OCI-LY3 (cell line): ENCODE results near the gene IL22RA2.

ENCODE experiments used
- H2AFZ ChIP-seq: fragments of 200-600, 300-600 bp; shearing (Covaris generic); 2 replicates; pipeline ENCODE4 v1.6.0; 2014; ENCODE audit warnings: antibody characterized with exemption, low read depth, low read length
- H3K27ac ChIP-seq: fragments of 200-600, 300-600 bp; sonication (generic); 2 replicates; pipeline ENCODE4 v1.5.1; 2014; ENCODE audit warnings: mild to moderate bottlenecking, low read length, moderate library complexity, mixed read lengths
- H3K27me3 ChIP-seq: fragments of 200-600, 300-600 bp; sonication (generic); 2 replicates; pipeline ENCODE4 v1.6.1; 2014; ENCODE audit warnings: low read depth, low read length, mixed read lengths
- H3K36me3 ChIP-seq: fragments of 200-600, 300-600 bp; sonication (generic); replicated peaks from 2 replicates; pipeline ENCODE3; 2014; ENCODE audit warnings: low read depth, low read length, mixed read lengths
- H3K4me1 ChIP-seq: fragments of 300-600, 200-600 bp; sonication (generic); 2 replicates; pipeline ENCODE4 v1.6.1; 2014; ENCODE audit warnings: low read length, mixed read lengths
- H3K4me2 ChIP-seq: fragments of 200-600, 300-600 bp; sonication (generic); 2 replicates; pipeline ENCODE4 v1.6.1; 2014; ENCODE audit warnings: low read length, mixed read lengths
- H3K4me3 ChIP-seq: fragments of 300-600, 200-600 bp; sonication (generic); 2 replicates; pipeline ENCODE4 v1.5.1; 2014; ENCODE audit warnings: antibody characterized with exemption, mild to moderate bottlenecking, low read length, moderate library complexity
- H3K79me2 ChIP-seq: fragments of 300-600, 200-600 bp; shearing (Covaris generic); 2 replicates; pipeline ENCODE4 v1.6.1; 2014; ENCODE audit warnings: mild to moderate bottlenecking, low read length, mixed read lengths
- H3K9ac ChIP-seq: fragments of 300-600, 200-600 bp; shearing (Covaris generic); 2 replicates; pipeline ENCODE4 v1.6.0; 2014; ENCODE audit warnings: mild to moderate bottlenecking, low read length, moderate library complexity
- H3K9me3 ChIP-seq: fragments of 200-600, 300-600 bp; shearing (Covaris generic); 2 replicates; pipeline ENCODE4 v1.6.1; 2014; ENCODE audit warnings: low read length, mixed read lengths; ENCODE audit not compliant: insufficient read depth
- H4K20me1 ChIP-seq: fragments of 200-600, 300-600 bp; sonication (generic); 2 replicates; pipeline ENCODE4 v1.6.1; 2016; ENCODE audit warnings: low read length, mixed read lengths; ENCODE audit not compliant: insufficient read depth
- EZH2phosphoT487 ChIP-seq: fragments of 200-600 bp; shearing (Covaris generic); IDR thresholded peaks from 2 replicates; pipeline ENCODE4 v1.6.1; 2018; ENCODE audit warnings: antibody characterized with exemption, mixed run types, low read depth
- TF ChIP-seq, protein P1 (sequence below): fragments of 200-600, 300-600 bp; sonication (generic); IDR thresholded peaks from 2 replicates; pipeline ENCODE4 v1.5.1; 2014; ENCODE audit warnings: antibody characterized with exemption, low read length, low read depth

Gene IL22RA2

DNA sequence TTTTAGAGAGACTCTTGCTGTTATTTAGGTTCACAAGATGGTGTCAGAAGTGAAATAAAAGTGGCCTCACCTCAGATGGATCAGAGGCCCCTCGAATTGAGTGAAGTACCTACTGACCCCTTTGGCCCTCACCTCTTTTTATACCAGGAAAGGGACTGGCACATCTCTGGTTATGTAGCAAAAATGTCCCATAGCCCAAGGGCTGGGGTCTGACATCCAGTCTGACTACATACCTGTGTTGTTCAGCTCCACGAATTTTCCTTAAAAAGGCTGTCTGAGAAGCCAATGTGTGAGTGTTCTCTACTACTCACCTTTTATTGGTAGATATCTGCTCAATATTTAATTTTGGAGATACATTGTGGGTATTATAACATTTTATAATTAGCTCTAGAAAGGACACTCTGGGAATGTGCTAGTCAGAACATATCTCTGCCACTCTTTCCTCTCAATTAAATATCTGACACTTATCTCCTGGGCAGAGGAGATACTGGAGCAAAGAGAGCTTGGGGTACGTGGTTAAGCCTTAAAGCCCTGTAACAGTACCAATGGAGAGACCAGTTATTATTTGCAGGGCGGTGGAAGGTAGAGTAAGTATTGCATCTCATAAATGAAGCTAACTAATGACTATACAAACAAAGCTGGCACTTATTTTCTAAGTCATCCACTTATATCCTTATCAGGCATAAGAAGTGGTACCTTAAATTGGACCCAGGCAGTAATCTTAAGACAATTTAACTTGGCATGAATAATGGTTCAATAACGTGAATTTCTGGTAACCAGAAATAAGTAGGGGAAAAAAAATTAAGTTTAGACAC, 20.0 kb upstream of the IL22RA2 start:
- peaks cover 25% of the 10 kb centered on the region for H3K36me3 ChIP-seq
- H3K9ac ChIP-seq = no peak overlapping the region
- no peaks in the 10 kb centered on the region for H4K20me1 ChIP-seq
- H2AFZ ChIP-seq = no peak overlapping the region
- no peaks in the 10 kb centered on the region for H3K79me2 ChIP-seq
- no peak overlapping the region for H3K4me2 ChIP-seq
- H3K9me3 ChIP-seq = peaks cover 6% of the 10 kb centered on the region; the same call in 1 of the 2 replicates
- no peak overlapping the region for H3K27ac ChIP-seq
- TF ChIP-seq EZH2phosphoT487 = no peak
- TF ChIP-seq, protein P1, sequence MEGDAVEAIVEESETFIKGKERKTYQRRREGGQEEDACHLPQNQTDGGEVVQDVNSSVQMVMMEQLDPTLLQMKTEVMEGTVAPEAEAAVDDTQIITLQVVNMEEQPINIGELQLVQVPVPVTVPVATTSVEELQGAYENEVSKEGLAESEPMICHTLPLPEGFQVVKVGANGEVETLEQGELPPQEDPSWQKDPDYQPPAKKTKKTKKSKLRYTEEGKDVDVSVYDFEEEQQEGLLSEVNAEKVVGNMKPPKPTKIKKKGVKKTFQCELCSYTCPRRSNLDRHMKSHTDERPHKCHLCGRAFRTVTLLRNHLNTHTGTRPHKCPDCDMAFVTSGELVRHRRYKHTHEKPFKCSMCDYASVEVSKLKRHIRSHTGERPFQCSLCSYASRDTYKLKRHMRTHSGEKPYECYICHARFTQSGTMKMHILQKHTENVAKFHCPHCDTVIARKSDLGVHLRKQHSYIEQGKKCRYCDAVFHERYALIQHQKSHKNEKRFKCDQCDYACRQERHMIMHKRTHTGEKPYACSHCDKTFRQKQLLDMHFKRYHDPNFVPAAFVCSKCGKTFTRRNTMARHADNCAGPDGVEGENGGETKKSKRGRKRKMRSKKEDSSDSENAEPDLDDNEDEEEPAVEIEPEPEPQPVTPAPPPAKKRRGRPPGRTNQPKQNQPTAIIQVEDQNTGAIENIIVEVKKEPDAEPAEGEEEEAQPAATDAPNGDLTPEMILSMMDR = no peak
- no peak overlapping the region for H3K4me3 ChIP-seq
- no peaks in the 10 kb centered on the region for H3K27me3 ChIP-seq
- peaks cover 16% of the 10 kb centered on the region for H3K4me1 ChIP-seq

DNA sequence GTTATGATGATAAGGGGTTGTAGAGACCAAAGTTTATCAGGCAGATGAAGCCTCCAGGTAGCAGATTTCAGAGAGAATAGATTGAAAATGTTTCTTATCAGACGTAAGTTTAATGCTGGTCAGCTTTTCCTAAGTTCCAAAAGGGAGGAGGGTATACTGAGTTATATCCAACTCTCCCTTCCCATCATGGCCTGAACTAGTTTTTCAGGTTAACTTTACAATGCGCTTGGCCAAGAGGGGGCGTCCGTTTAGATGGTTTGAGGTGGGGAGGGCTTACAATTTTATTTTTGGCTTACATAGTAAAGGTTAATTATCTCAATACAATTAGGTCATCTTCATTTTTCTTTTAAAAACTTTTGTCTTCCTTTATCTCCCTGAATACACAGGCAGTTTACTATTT, 19.4 kb upstream of the IL22RA2 start:
- Histone ChIP-seq H3K4me2 (no peak overlapping the region), H4K20me1 (no peaks in the 10 kb centered on the region), H3K9ac (no peak overlapping the region), H3K79me2 (no peaks in the 10 kb centered on the region), H3K27ac (no peak overlapping the region), H3K36me3 (peaks cover 18% of the 10 kb centered on the region), H3K9me3 (peaks cover 6% of the 10 kb centered on the region; the same call in 1 of the 2 replicates), H3K27me3 (no peaks in the 10 kb centered on the region), H3K4me3 (no peak overlapping the region), H2AFZ (no peak overlapping the region), H3K4me1 (peaks cover 10% of the 10 kb centered on the region)
- TF ChIP-seq, protein P1 = no peak
- TF ChIP-seq EZH2phosphoT487 = no peak

DNA sequence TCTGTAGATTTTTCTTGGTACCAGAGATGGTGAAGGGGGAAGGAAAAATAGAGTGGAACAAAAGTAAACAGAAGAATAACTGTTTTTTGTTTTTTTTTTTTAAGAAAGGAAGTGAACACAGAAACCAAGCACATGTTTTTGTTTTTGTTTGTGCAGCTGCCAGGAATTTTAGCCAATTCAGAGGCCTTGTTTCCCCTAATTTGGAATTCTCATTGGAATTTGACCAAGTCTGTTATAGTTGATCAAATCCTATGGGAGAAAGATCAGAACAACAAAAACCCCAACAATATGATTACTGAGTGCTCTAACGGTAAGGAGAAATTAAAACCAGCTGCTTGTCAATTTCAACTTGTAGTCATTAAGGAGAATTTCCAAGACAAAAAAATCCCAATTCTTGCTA, 18.2 kb upstream of the IL22RA2 start:
- Histone ChIP-seq H4K20me1 (no peaks in the 10 kb centered on the region), H3K4me3 (no peak overlapping the region), H3K79me2 (no peaks in the 10 kb centered on the region), H3K27me3 (no peaks in the 10 kb centered on the region), H3K4me2 (no peak overlapping the region), H3K36me3 (peaks cover 9% of the 10 kb centered on the region), H3K9me3 (peaks cover 6% of the 10 kb centered on the region; the same call in 1 of the 2 replicates), H3K27ac (no peak overlapping the region), H3K4me1 (no peaks in the 10 kb centered on the region), H2AFZ (no peak overlapping the region), H3K9ac (no peak overlapping the region)
- TF ChIP-seq, protein P1 = no peak
- TF ChIP-seq EZH2phosphoT487 = no peak

DNA sequence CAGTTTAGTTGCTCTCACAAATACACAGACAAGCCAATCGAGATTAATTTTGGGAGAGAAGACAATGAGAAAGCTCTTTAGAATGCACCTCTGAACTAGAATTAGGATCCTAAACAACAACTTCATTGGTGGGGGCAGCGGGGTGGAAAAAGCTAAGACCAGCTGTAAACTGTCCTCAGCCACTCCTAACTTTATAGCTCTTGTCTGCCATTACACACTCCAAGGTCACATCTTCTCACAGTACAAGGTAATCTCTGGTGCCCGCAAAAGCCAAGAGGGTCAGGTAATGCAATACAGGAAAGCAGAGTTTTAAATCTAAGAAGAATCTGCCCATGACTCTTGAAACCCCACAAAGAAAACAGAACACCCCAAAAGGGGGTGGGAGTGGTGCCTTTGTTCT, 17.8 kb upstream of the IL22RA2 start:
- no peak for TF ChIP-seq EZH2phosphoT487
- TF ChIP-seq, protein P1 = no peak
- Histone ChIP-seq H3K9me3 (peaks cover 6% of the 10 kb centered on the region; the same call in 1 of the 2 replicates), H3K4me2 (no peak overlapping the region), H3K27ac (no peak overlapping the region), H3K9ac (no peak overlapping the region), H3K27me3 (no peaks in the 10 kb centered on the region), H4K20me1 (no peaks in the 10 kb centered on the region), H3K4me1 (no peaks in the 10 kb centered on the region), H3K79me2 (no peaks in the 10 kb centered on the region), H2AFZ (no peak overlapping the region), H3K36me3 (peaks cover 5% of the 10 kb centered on the region), H3K4me3 (no peak overlapping the region)
